Stimulated activated CD8-positive, alpha-beta memory T cell treated with anti-CD3 and anti-CD28 coated beads, Interleukin-7, amount 100 ng/mL, for 24 hours (primary cell): ENCODE measurements around the gene ABCB8.
"Not testable (repeated sequence)": the region's sequence is repeated elsewhere in the genome, so short reads cannot be mapped to it uniquely, and the experiment has no call there.

Experiments
- DNase-seq: peaks from one replicate; pipeline ENCODE4 v3.0.0-alpha.2; 2020; ENCODE audit warnings: low read depth

Gene ABCB8

GRCh38 chr7:150998341-150998740 lies 29.9 kb upstream of the ABCB8 start:
- DNase-seq, result no peak

GRCh38 chr7:150999001-150999400 lies 29.2 kb upstream of the ABCB8 start:
- DNase-seq, result no peak

- no peak for DNase-seq
Observed at GRCh38 chr7:150999497-151000230, 28.6 kb upstream of the ABCB8 start.

GRCh38 chr7:151000897-151001495 lies 27.3 kb upstream of the ABCB8 start:
- no peak for DNase-seq

- DNase-seq, result no peak
Observed at GRCh38 chr7:151001546-151001945, 26.7 kb upstream of the ABCB8 start.

GRCh38 chr7:151003572-151003971 lies 24.7 kb upstream of the ABCB8 start:
- no peak for DNase-seq

- no peak for DNase-seq
Observed at GRCh38 chr7:151005566-151005965, 22.7 kb upstream of the ABCB8 start.

GRCh38 chr7:151006590-151007300 lies 21.5 kb upstream of the ABCB8 start:
- no peak for DNase-seq

- DNase-seq, result no peak
Observed at GRCh38 chr7:151007469-151007898, 20.8 kb upstream of the ABCB8 start.

- no peak for DNase-seq
Observed at GRCh38 chr7:151008143-151008510, 20.1 kb upstream of the ABCB8 start.

GRCh38 chr7:151008511-151009323 lies 19.5 kb upstream of the ABCB8 start:
- peak; percentile 68 for DNase-seq

GRCh38 chr7:151009327-151010036 lies 18.8 kb upstream of the ABCB8 start:
- no peak for DNase-seq

- no peak for DNase-seq
Observed at GRCh38 chr7:151010037-151010306, 18.3 kb upstream of the ABCB8 start.

- DNase-seq, result no peak
Observed at GRCh38 chr7:151010307-151011096, 17.7 kb upstream of the ABCB8 start.

GRCh38 chr7:151011097-151011409 lies 17.2 kb upstream of the ABCB8 start:
- DNase-seq, result no peak

GRCh38 chr7:151011616-151012015 lies 16.6 kb upstream of the ABCB8 start:
- DNase-seq, result not testable (repeated sequence)

- DNase-seq, result no peak
Observed at GRCh38 chr7:151012031-151012692, 16.1 kb upstream of the ABCB8 start.

GRCh38 chr7:151012911-151013347 lies 15.3 kb upstream of the ABCB8 start:
- DNase-seq, result no peak

- DNase-seq, result no peak
Observed at GRCh38 chr7:151013356-151013732, 14.9 kb upstream of the ABCB8 start.

GRCh38 chr7:151013733-151014497 lies 14.3 kb upstream of the ABCB8 start:
- DNase-seq, result peak; percentile 71
